NCI-H446 treated with DMSO at 0.1 percent for 48 hours (cell line): ENCODE measurements around the gene GADD45B.
"Not testable (repeated sequence)": the region's sequence is repeated elsewhere in the genome, so short reads cannot be mapped to it uniquely, and the experiment has no call there.

Source experiments
- DNase-seq: peaks from one replicate; lab custom pipeline; 2025; lab: John Stamatoyannopoulos, UW

The GADD45B gene

GRCh38 chr19:2514981-2515518 lies 39.1 kb downstream of the GADD45B start:
- DNase-seq, result no peak

GRCh38 chr19:2516727-2517126 lies 40.8 kb downstream of the GADD45B start:
- DNase-seq, result no peak

- DNase-seq, result no peak
These were observed 42.1 kb downstream of the GADD45B start for GRCh38 chr19:2517881-2518601.

GRCh38 chr19:2518856-2519255 lies 42.9 kb downstream of the GADD45B start:
- DNase-seq, result not testable (repeated sequence)

GRCh38 chr19:2519482-2519881 lies 43.6 kb downstream of the GADD45B start:
- no peak for DNase-seq

- DNase-seq, result no peak
These were observed 47.8 kb downstream of the GADD45B start for GRCh38 chr19:2523630-2524311.

GRCh38 chr19:2524361-2524839 lies 48.5 kb downstream of the GADD45B start:
- DNase-seq, result no peak

GRCh38 chr19:2524840-2525723 lies 49.2 kb downstream of the GADD45B start:
- DNase-seq, result no peak

- no peak for DNase-seq
These were observed 51.2 kb downstream of the GADD45B start for GRCh38 chr19:2527171-2527570.

GRCh38 chr19:2527686-2528085 lies 51.8 kb downstream of the GADD45B start:
- DNase-seq, result no peak
